RWPE2 (cell line): ENCODE measurements around the gene SHLD3.
"Not testable (repeated sequence)": the region's sequence is repeated elsewhere in the genome, so short reads cannot be mapped to it uniquely, and the experiment has no call there.

Source experiments
- ATAC-seq: fragments of 200-7000 bp; cut with Tn5 transposase; 3 replicates; pipeline ENCODE4 v1.9.1; 2021; ENCODE audit warnings: low read depth
- DNase-seq: peaks from one replicate; pipeline ENCODE4 v3.0.0-alpha.2; 2020; ENCODE audit warnings: low spot score
- H3K27ac ChIP-seq: fragments of 450-650 bp; 2 replicates; pipeline ENCODE4 v1.5.1; 2017; ENCODE audit warnings: mild to moderate bottlenecking; ENCODE audit not compliant: poor library complexity, severe bottlenecking
- H3K27me3 ChIP-seq: fragments of 250-450 bp; sonication (Bioruptor Pico); 2 replicates; pipeline ENCODE4 v1.5.1; 2021; ENCODE audit warnings: mild to moderate bottlenecking, moderate library complexity; ENCODE audit not compliant: insufficient read depth, poor library complexity, severe bottlenecking
- H3K36me3 ChIP-seq: fragments of 250-450 bp; sonication (Bioruptor Pico); 2 replicates; pipeline ENCODE4 v1.5.1; 2020; ENCODE audit warnings: low read depth, mild to moderate bottlenecking, moderate library complexity
- H3K4me1 ChIP-seq: fragments of 250-450 bp; sonication (Bioruptor Pico); 2 replicates; pipeline ENCODE4 v1.5.1; 2021; ENCODE audit warnings: mild to moderate bottlenecking, moderate library complexity; ENCODE audit not compliant: insufficient read depth, poor library complexity, severe bottlenecking
- H3K4me3 ChIP-seq: fragments of 250-450 bp; sonication (Bioruptor Pico); 2 replicates; pipeline ENCODE4 v1.5.1; 2021; ENCODE audit warnings: mild to moderate bottlenecking, moderate library complexity; ENCODE audit not compliant: severe bottlenecking
- H3K9me3 ChIP-seq: fragments of 250-450 bp; sonication (Bioruptor Pico); 2 replicates; pipeline ENCODE4 v1.5.1; 2021; ENCODE audit warnings: mild to moderate bottlenecking, moderate library complexity; ENCODE audit not compliant: severe bottlenecking
- TF ChIP-seq, protein P1 (sequence below): fragments of 450-650 bp; IDR thresholded peaks from one replicate; pipeline ENCODE4 v1.5.1; 2017; ENCODE audit warnings: mild to moderate bottlenecking, moderate library complexity; ENCODE audit not compliant: poor library complexity, severe bottlenecking

SHLD3 gene

DNA sequence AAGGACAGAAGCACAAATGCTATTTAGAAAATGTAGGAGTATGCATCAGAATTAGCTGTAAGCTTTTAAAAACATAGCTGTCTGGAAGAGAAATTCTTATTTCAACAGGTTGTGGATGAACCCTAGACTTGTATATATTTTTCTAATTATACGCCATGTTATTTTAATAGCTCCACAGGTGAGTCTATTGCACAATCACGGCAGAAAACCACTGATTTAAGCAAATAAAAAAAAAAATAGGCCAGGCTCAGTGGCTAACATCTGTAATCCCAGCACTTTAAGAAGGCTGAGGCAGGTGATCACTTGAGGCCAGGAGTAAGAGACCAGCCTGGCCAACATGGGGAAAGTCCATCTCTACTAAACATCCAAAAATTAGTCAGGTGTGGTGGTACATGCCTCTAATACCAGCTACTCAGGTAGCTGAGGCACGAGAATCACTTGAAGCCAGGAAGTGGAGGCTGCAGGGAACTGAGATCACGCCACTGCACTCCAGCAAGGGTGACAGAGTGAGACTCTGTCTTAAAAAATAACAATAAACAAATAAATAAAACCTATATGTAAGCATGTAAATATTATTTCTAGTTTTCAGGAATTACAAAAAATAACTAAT is 12.4 kb upstream of the SHLD3 start:
- DNase-seq (no peak), ATAC-seq (no peak)
- H3K27ac ChIP-seq: no peak overlapping the region
- peaks cover 7% of the 10 kb centered on the region for H3K4me1 ChIP-seq
- H3K9me3 ChIP-seq: no peaks in the 10 kb centered on the region
- no peaks in the 10 kb centered on the region for H3K27me3 ChIP-seq
- H3K4me3 ChIP-seq: no peak overlapping the region
- peaks cover 81% of the 10 kb centered on the region for H3K36me3 ChIP-seq
- TF ChIP-seq, protein P1, sequence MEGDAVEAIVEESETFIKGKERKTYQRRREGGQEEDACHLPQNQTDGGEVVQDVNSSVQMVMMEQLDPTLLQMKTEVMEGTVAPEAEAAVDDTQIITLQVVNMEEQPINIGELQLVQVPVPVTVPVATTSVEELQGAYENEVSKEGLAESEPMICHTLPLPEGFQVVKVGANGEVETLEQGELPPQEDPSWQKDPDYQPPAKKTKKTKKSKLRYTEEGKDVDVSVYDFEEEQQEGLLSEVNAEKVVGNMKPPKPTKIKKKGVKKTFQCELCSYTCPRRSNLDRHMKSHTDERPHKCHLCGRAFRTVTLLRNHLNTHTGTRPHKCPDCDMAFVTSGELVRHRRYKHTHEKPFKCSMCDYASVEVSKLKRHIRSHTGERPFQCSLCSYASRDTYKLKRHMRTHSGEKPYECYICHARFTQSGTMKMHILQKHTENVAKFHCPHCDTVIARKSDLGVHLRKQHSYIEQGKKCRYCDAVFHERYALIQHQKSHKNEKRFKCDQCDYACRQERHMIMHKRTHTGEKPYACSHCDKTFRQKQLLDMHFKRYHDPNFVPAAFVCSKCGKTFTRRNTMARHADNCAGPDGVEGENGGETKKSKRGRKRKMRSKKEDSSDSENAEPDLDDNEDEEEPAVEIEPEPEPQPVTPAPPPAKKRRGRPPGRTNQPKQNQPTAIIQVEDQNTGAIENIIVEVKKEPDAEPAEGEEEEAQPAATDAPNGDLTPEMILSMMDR: no peak

GRCh38 chr5:65620021-65620420 is 4.8 kb upstream of the SHLD3 start:
- TF ChIP-seq, protein P1: no peak
- Histone ChIP-seq H3K36me3 (peaks cover 37% of the 10 kb centered on the region), H3K27ac (no peak overlapping the region), H3K9me3 (no peaks in the 10 kb centered on the region), H3K27me3 (no peaks in the 10 kb centered on the region), H3K4me1 (peaks cover 8% of the 10 kb centered on the region), H3K4me3 (no peak overlapping the region)
- ATAC-seq (no peak), DNase-seq (no peak)

DNA sequence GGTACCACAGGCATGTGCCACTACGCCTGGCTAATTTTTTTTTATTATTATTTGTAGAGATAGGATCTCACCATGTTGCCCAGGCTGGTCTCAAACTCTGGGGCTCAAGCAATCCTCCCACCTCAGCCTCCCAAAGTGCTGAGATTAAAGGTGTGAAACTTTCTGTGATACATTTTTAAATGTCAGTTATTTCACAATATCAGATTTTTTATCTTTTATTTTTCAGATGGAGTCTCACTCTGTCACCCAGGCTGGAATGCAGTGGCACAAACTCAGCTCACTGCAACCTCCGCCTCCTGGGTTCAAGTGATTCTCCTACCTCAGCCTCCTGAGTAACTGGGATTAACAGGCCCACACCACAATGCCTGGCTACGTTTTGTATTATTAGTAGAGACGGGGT is 2.9 kb upstream of the SHLD3 start:
- ATAC-seq, H3K27me3 ChIP-seq, H3K4me3 ChIP-seq, H3K27ac ChIP-seq, DNase-seq, H3K9me3 ChIP-seq: not testable (repeated sequence)
- Histone ChIP-seq H3K4me1 (peaks cover 17% of the 10 kb centered on the region), H3K36me3 (peaks cover 23% of the 10 kb centered on the region)

DNA sequence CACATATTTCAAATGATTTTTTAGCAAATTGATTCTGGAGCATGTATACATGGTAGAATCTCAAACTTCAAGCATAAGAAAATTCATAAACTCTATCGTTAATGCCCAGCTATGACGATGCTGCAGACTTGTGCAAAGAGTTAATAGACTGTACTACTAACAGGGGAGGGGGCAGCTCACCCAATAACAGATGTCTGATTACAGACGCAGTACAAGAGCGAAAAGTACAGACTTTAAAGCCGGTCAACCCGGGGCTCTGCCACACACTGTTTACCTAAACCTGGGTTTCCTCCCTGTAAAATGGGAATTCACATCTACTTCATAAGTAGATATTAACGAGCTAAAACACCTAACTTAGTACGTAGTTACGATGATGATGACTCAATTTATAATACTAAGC is 1.3 kb upstream of the SHLD3 start:
- peak overlapping the region; percentile 69 for H3K4me3 ChIP-seq
- H3K4me1 ChIP-seq: peaks cover 17% of the 10 kb centered on the region

GRCh38 chr5:65624025-65624570 is 729 bp upstream of the SHLD3 start, which contains the start of gene TRIM23:
Gene TRIM23 (minus strand): TSS chr5:65624333. CDS start chr5:65624274, 59 bp downstream.
- Histone ChIP-seq H3K4me3 (peak within 1 kb of the TSS; percentile 69), H3K27ac (peak within 1 kb of the TSS; percentile 60), H3K27me3 (no peaks in the 10 kb centered on the region), H3K9me3 (no peaks in the 10 kb centered on the region), H3K36me3 (peaks cover 13% of the 10 kb centered on the region), H3K4me1 (peaks cover 17% of the 10 kb centered on the region)
- TF ChIP-seq, protein P1: no peak
- peak; percentile 93 for DNase-seq
- peak; percentile 98 for ATAC-seq

More for the DNA sequence above, 1.3 kb upstream of the SHLD3 start:
- peak; percentile 4; the same call in 1 of the 3 replicates for ATAC-seq
- no peak for DNase-seq
- H3K27ac ChIP-seq: peak overlapping the region; percentile 60
- TF ChIP-seq, protein P1: no peak
- no peaks in the 10 kb centered on the region for H3K9me3 ChIP-seq
- H3K27me3 ChIP-seq: no peaks in the 10 kb centered on the region
- peaks cover 8% of the 10 kb centered on the region for H3K36me3 ChIP-seq
